IPS-11a (cell line): Measurements from ENCODE around the gene CD79B.
"Not testable (repeated sequence)": the region's sequence is repeated elsewhere in the genome, so short reads cannot be mapped to it uniquely, and the experiment has no call there.

Experiments
- H3K4me3 ChIP-seq: one replicate; pipeline ENCODE4 v1.5.1; 2013; ENCODE audit warnings: low read depth, low read length, control low read depth

Gene CD79B

GRCh38 chr17:63881935-63882601, 50.1 kb downstream of the CD79B start, which contains the start of gene GH2:
Gene GH2 (minus strand): TSS chr17:63881944. CDS start chr17:63881801, 143 bp downstream.
- no peak within 1 kb of the TSS for H3K4me3 ChIP-seq

GRCh38 chr17:63881337-63881736, 50.8 kb downstream of the CD79B start:
- H3K4me3 ChIP-seq, result not testable (repeated sequence)

GRCh38 chr17:63880706-63881105, 51.4 kb downstream of the CD79B start:
- no peak overlapping the region for H3K4me3 ChIP-seq
